HG02623 (cell line): ENCODE measurements around the gene SLC22A6.

Experiments used
- ATAC-seq: cut with Tn5 transposase; IDR thresholded peaks from one replicate; pipeline ENCODE4 v1.9.1; 2021; ENCODE audit warnings: moderate library complexity; ENCODE audit not compliant: unreplicated experiment

Gene SLC22A6

GRCh38 chr11:62984451-62984991, at the start of gene SLC22A6:
TSS of gene SLC22A6 (minus strand) at chr11:62984967. CDS start at chr11:62984690, 277 bp downstream.
- no peak for ATAC-seq

- ATAC-seq = no peak
Measured at GRCh38 chr11:63032457-63032856, 47.7 kb upstream of the SLC22A6 start.

- peak; percentile 52 for ATAC-seq
Measured at GRCh38 chr11:63023841-63024648, 39.3 kb upstream of the SLC22A6 start.

GRCh38 chr11:63023222-63023814, 38.6 kb upstream of the SLC22A6 start:
- no peak for ATAC-seq

- no peak for ATAC-seq
Measured at GRCh38 chr11:63022441-63022840, 37.7 kb upstream of the SLC22A6 start.

GRCh38 chr11:63020671-63021291, 36.0 kb upstream of the SLC22A6 start:
- no peak for ATAC-seq

GRCh38 chr11:63019506-63019905, 34.7 kb upstream of the SLC22A6 start:
- no peak for ATAC-seq

GRCh38 chr11:63017306-63017974, 32.7 kb upstream of the SLC22A6 start:
- no peak for ATAC-seq

GRCh38 chr11:63015521-63016215, 30.9 kb upstream of the SLC22A6 start, which contains the start of gene SLC22A8:
TSS of gene SLC22A8 (minus strand) at chr11:63015841. CDS start at chr11:63014958, 883 bp downstream.
- ATAC-seq = no peak

GRCh38 chr11:63014408-63015055, 29.8 kb upstream of the SLC22A6 start:
- ATAC-seq = no peak

GRCh38 chr11:63012839-63013238, 28.1 kb upstream of the SLC22A6 start:
- ATAC-seq = no peak

- no peak for ATAC-seq
Measured at GRCh38 chr11:63012430-63012829, 27.7 kb upstream of the SLC22A6 start.

- no peak for ATAC-seq
Measured at GRCh38 chr11:63010934-63011439, 26.2 kb upstream of the SLC22A6 start.

GRCh38 chr11:63007920-63008319, 23.2 kb upstream of the SLC22A6 start:
- ATAC-seq = no peak

- ATAC-seq = no peak
Measured at GRCh38 chr11:63001456-63001855, 16.7 kb upstream of the SLC22A6 start.

- no peak for ATAC-seq
Measured at GRCh38 chr11:62999649-63000048, 14.9 kb upstream of the SLC22A6 start.

GRCh38 chr11:62999156-62999555, 14.4 kb upstream of the SLC22A6 start:
- ATAC-seq = no peak

- no peak for ATAC-seq
Measured at GRCh38 chr11:62996271-62996670, 11.5 kb upstream of the SLC22A6 start.

- ATAC-seq = no peak
Measured at GRCh38 chr11:62994775-62995174, 10.0 kb upstream of the SLC22A6 start.

GRCh38 chr11:62988276-62988675, 3.5 kb upstream of the SLC22A6 start:
- ATAC-seq = no peak
